Endothelial cell of umbilical vein (primary cell): ENCODE measurements around the gene FBH1. TPM values are rescaled to one million over a fixed set of nuclear protein-coding genes. Genes with fewer than 3 reads are reported as not detected.

Experiments used
- BruUV-seq: library from RNA; stranded (reverse); fragments of 400-500 nt; replicated peaks from 2 replicates; lab custom pipeline; 2021; lab: Mats Ljungman, UMichigan
- CTCF ChIA-PET: fragments of 300-600, 350-600 bp; sonication (Branson Sonifier 250); formaldehyde crosslinking; loops from one replicate; lab custom pipeline; 2021; ENCODE audit warnings: antibody characterized with exemption, inconsistent platforms; lab: Charles Lee
- POLR2A ChIA-PET: fragments of 300-600, 350-600 bp; sonication (Branson Sonifier 250); formaldehyde crosslinking; loops from one replicate; lab custom pipeline; 2021; ENCODE audit warnings: antibody characterized with exemption, inconsistent platforms; lab: Charles Lee
- DNase-seq: peaks from one replicate; pipeline ENCODE4 v3.0.0-alpha.2; 2011; ENCODE audit warnings: low read depth, low spot score
- FAIRE-seq: peaks from 2 replicates; lab custom pipeline; 2011; peaks lifted over from hg19 to GRCh38; lab: Jason Lieb, UNC
- H2AFZ ChIP-seq: 2 replicates; pipeline ENCODE4 v1.6.0; 2012; ENCODE audit warnings: low read depth, low read length, control low read depth, inconsistent platforms
- H3K27ac ChIP-seq: 2 replicates; pipeline ENCODE4 v1.5.1; 2011; ENCODE audit warnings: low read depth, mild to moderate bottlenecking, control low read depth, low read length, moderate library complexity; ENCODE audit not compliant: insufficient read depth
- H3K27me3 ChIP-seq, 2 experiments: 2 replicates each; pipeline versions ENCODE4 v1.6.0 to v1.6.1; 2011; ENCODE audit warnings: low read length in 2 of 2, mixed read lengths in 1 of 2; ENCODE audit not compliant: control insufficient read depth in 2 of 2, insufficient read depth in 2 of 2
- H3K36me3 ChIP-seq, 2 experiments: 2 replicates in 1 of 2; 3 replicates in 1 of 2; pipeline ENCODE4 v1.5.1; 2011; ENCODE audit warnings: low read length in 2 of 2, mild to moderate bottlenecking in 1 of 2, moderate library complexity in 1 of 2; ENCODE audit not compliant: control insufficient read depth in 2 of 2, insufficient read depth in 2 of 2; ENCODE audit errors: extremely low read depth in 1 of 2
- H3K4me1 ChIP-seq: 3 replicates; pipeline ENCODE4 v1.5.1; 2011; ENCODE audit warnings: mild to moderate bottlenecking, low read length; ENCODE audit not compliant: control insufficient read depth, insufficient read depth; ENCODE audit errors: extremely low read depth
- H3K4me2 ChIP-seq: 2 replicates; pipeline ENCODE4 v1.6.1; 2011; ENCODE audit warnings: low read length, control low read depth, mixed read lengths; ENCODE audit not compliant: insufficient read depth
- H3K4me3 ChIP-seq, 3 experiments: fragments of 200-600 bp in 1 of 3; sonication (generic), shearing (Covaris generic) in 1 of 3; replicated peaks in 1 of 3; 2 replicates each; pipeline ENCODE4 v1.5.1; 2011 to 2016; ENCODE audit warnings: control low read depth in 3 of 3, low read length in 3 of 3, mild to moderate bottlenecking in 2 of 3, inconsistent platforms in 1 of 3, low read depth in 1 of 3, moderate library complexity in 1 of 3; ENCODE audit not compliant: insufficient read depth in 1 of 3
- H3K79me2 ChIP-seq: 2 replicates; pipeline ENCODE4 v1.6.0; 2012; ENCODE audit warnings: low read length, inconsistent platforms; ENCODE audit not compliant: control insufficient read depth, insufficient read depth
- H3K9ac ChIP-seq: replicated peaks from 2 replicates; pipeline ENCODE3; 2011; ENCODE audit warnings: low read length, control low read depth; ENCODE audit not compliant: insufficient read depth; ENCODE audit errors: extremely low read depth
- H3K9me1 ChIP-seq: replicated peaks from 3 replicates; pipeline ENCODE4 v1.6.0; 2011; ENCODE audit warnings: mild to moderate bottlenecking, low read length; ENCODE audit not compliant: control insufficient read depth, insufficient read depth; ENCODE audit errors: extremely low read depth
- H3K9me3 ChIP-seq: replicated peaks from 2 replicates; pipeline ENCODE4 v1.5.1; 2012; ENCODE audit warnings: low read length, inconsistent platforms; ENCODE audit not compliant: control insufficient read depth, insufficient read depth
- H4K20me1 ChIP-seq: replicated peaks from 2 replicates; pipeline ENCODE3; 2011; ENCODE audit warnings: mild to moderate bottlenecking, low read length; ENCODE audit not compliant: control insufficient read depth, insufficient read depth; ENCODE audit errors: extremely low read depth
- EZH2 ChIP-seq: IDR thresholded peaks from 2 replicates; pipeline ENCODE4 v1.6.1; 2012; ENCODE audit warnings: borderline replicate concordance, low read depth, mild to moderate bottlenecking, moderate library complexity, low read length, inconsistent platforms; ENCODE audit not compliant: severe bottlenecking
- FOS ChIP-seq: IDR thresholded peaks from 2 replicates; pipeline ENCODE4 v1.6.1; 2011; ENCODE audit warnings: mild to moderate bottlenecking, low read length, moderate library complexity, borderline replicate concordance; ENCODE audit not compliant: insufficient read depth
- GATA2 ChIP-seq: IDR thresholded peaks from 2 replicates; pipeline ENCODE4 v1.7.0; 2011; ENCODE audit warnings: low read depth, mild to moderate bottlenecking, moderate library complexity, mixed read lengths, low read length; ENCODE audit not compliant: insufficient read length, insufficient read depth
- JUN ChIP-seq: IDR thresholded peaks from 2 replicates; pipeline ENCODE4 v1.6.1; 2011; ENCODE audit warnings: borderline replicate concordance, low read depth; ENCODE audit not compliant: insufficient read length, insufficient read depth
- MYC ChIP-seq: IDR thresholded peaks from one replicate; pipeline ENCODE4 v1.6.1; 2011; ENCODE audit warnings: mild to moderate bottlenecking, low read depth, low read length
- POLR2A ChIP-seq: IDR thresholded peaks from 2 replicates; pipeline ENCODE4 v1.6.1; 2012; ENCODE audit warnings: low read depth, mild to moderate bottlenecking, control low read depth, low read length
- POLR2AphosphoS5 ChIP-seq: IDR thresholded peaks from 2 replicates; pipeline ENCODE4 v1.6.1; 2012; ENCODE audit warnings: low read depth, mild to moderate bottlenecking, control low read depth, low read length, moderate library complexity; ENCODE audit not compliant: insufficient read depth
- dilution Hi-C: fragments of 300-500 bp; cut with MboI; formaldehyde crosslinking; loops from one replicate; pipeline ENCODE4 v1.15.0; 2019; ENCODE audit warnings: low sequenced_read_pairs; ENCODE audit not compliant: extremely low pct_ligation_motif_present
- intact Hi-C: fragments of 100-400 bp; cut with micrococcal nuclease; formaldehyde crosslinking; loops from one replicate; pipeline ENCODE4 v1.10.0; 2022
- polyA plus RNA-seq, 4 experiments: library from polyadenylated mRNA; depleted of rRNA in 3 of 4; stranded (reverse) in 3 of 4; unstranded in 1 of 4; fragments of >200 nt; gene quantifications; 2 replicates each; pipeline versions ENCODE4 v1.2.1 to v1.2.3, GENCODE V29; 2011 to 2012; ENCODE audit warnings: missing spikeins in 1 of 4
- total RNA-seq: library from RNA; stranded (reverse); gene quantifications from 2 replicates; pipeline ENCODE4 v1.2.3, GENCODE V29; 2021
- TF ChIP-seq, protein P1 (sequence below), 2 donors: IDR thresholded peaks; 1 replicate in 1 of 2; 2 replicates in 1 of 2; pipeline ENCODE4 v1.5.1; 2011; ENCODE audit warnings: low read length in 2 of 2, mild to moderate bottlenecking in 2 of 2, moderate library complexity in 2 of 2, control low read depth in 1 of 2, inconsistent platforms in 1 of 2, low read depth in 1 of 2; ENCODE audit not compliant: insufficient read depth in 1 of 2; ENCODE audit errors: extremely low read depth in 1 of 2
- TF ChIP-seq, protein P2 (sequence below): IDR thresholded peaks from 2 replicates; pipeline ENCODE4 v1.6.1; 2011; ENCODE audit not compliant: insufficient read depth, insufficient read length

The FBH1 gene
- total and polyA plus RNA-seq, 2 donors (not counting 3 experiments of a cell fraction or from before 2014, with no cell fraction given) = 71.4 to 97.0 TPM

DNA sequence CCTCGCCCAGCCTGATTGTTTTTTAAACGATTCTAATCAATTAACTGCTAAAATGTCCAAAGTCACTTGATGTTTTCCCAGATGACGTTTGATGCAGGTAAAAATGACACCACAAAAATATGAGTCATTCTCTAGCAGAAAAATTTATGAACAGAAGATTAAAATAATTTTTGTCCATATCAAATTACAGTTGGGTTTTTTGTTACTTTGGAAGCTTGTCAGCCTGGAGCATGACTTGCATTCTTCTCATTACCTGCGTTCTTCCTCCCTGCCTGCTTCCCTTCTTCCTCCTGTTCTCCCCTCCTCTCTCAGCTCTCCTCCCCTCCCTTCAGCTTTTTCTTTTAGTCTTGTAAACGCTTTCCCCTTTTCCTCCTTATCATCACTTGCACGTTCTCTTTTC lies 68.6 kb downstream of the FBH1 start:
- H3K36me3 ChIP-seq = peaks cover 0 to 12% of the 10 kb centered on the region in 2 experiments
- intact Hi-C loops (loop anchor here (1.0 kb wide), 1 partner anchor 8 kb away; no protein-coding TSS in a partner anchor), dilution Hi-C loops (loop anchor here (25.0 kb wide), 1 partner anchor 129 kb away; the partner anchor contains the start of gene RBM17)
- DNase-seq (no peak), FAIRE-seq (no peak)
- H3K27ac ChIP-seq = peak overlapping the region; percentile 26
- H3K9me1 ChIP-seq = no peaks in the 10 kb centered on the region
- no peaks in the 10 kb centered on the region for H4K20me1 ChIP-seq
- H2AFZ ChIP-seq = no peak overlapping the region
- TF ChIP-seq POLR2A (no peak), POLR2AphosphoS5 (no peak), GATA2 (no peak), EZH2 (no peak), JUN (no peak), MYC (no peak), FOS (no peak)
- TF ChIP-seq, protein P1, sequence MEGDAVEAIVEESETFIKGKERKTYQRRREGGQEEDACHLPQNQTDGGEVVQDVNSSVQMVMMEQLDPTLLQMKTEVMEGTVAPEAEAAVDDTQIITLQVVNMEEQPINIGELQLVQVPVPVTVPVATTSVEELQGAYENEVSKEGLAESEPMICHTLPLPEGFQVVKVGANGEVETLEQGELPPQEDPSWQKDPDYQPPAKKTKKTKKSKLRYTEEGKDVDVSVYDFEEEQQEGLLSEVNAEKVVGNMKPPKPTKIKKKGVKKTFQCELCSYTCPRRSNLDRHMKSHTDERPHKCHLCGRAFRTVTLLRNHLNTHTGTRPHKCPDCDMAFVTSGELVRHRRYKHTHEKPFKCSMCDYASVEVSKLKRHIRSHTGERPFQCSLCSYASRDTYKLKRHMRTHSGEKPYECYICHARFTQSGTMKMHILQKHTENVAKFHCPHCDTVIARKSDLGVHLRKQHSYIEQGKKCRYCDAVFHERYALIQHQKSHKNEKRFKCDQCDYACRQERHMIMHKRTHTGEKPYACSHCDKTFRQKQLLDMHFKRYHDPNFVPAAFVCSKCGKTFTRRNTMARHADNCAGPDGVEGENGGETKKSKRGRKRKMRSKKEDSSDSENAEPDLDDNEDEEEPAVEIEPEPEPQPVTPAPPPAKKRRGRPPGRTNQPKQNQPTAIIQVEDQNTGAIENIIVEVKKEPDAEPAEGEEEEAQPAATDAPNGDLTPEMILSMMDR (IDR thresholded peaks at IDR 0.05; ENCODE audit: extremely low read depth in 1 of 2, insufficient read depth in 1 of 2, low read depth in 1 of 2, low read length in 2 of 2) = no peak
- TF ChIP-seq, protein P2, sequence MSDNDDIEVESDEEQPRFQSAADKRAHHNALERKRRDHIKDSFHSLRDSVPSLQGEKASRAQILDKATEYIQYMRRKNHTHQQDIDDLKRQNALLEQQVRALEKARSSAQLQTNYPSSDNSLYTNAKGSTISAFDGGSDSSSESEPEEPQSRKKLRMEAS = no peak
- BruUV-seq = no TSS peak
- H3K9me3 ChIP-seq = no peaks in the 10 kb centered on the region
- CTCF ChIA-PET = interaction anchor here (1.1 to 3.1 kb wide), 3 partner anchors 14 to 443 kb away, joined by 3 to 11 read pairs (median 4); no protein-coding TSS in a partner anchor
- no peak overlapping the region for H3K4me2 ChIP-seq
- POLR2A ChIA-PET = no interaction called here
- H3K9ac ChIP-seq = no peak overlapping the region
- H3K27me3 ChIP-seq = no peaks in the 10 kb centered on the region
- H3K4me3 ChIP-seq = no peak overlapping the region
- peaks cover 12% of the 10 kb centered on the region for H3K4me1 ChIP-seq
- H3K79me2 ChIP-seq = no peaks in the 10 kb centered on the region
